Panc1 (cell line): Measurements from ENCODE around the gene S1PR1. TPM values are rescaled to one million over a fixed set of nuclear protein-coding genes. Genes with fewer than 3 reads are reported as not detected.

Experiments
- ATAC-seq: fragments of 200-7000 bp; cut with Tn5 transposase; 2 replicates; pipeline ENCODE4 v1.9.1; 2020; ENCODE audit warnings: mild to moderate bottlenecking, moderate library complexity
- Bru-seq: library from RNA; stranded (reverse); fragments of 400-500 nt; gene quantifications from one replicate; lab custom pipeline; 2021; lab: Mats Ljungman, UMichigan
- BruChase-seq, 2 experiments: library from RNA; stranded (reverse); fragments of 400-500 nt; gene quantifications; one replicate each; lab custom pipeline; 2021; lab: Mats Ljungman, UMichigan
- BruUV-seq: library from RNA; stranded (reverse); fragments of 400-500 nt; replicated peaks from 2 replicates; lab custom pipeline; 2021; lab: Mats Ljungman, UMichigan
- CTCF ChIA-PET: fragments of 300-600 bp; sonication (Branson Sonifier 250); formaldehyde crosslinking; loops from one replicate; lab custom pipeline; 2022; ENCODE audit warnings: antibody characterized with exemption; lab: Charles Lee
- POLR2A ChIA-PET: fragments of 300-600 bp; sonication (Branson Sonifier 250); formaldehyde crosslinking; loops from one replicate; lab custom pipeline; 2022; ENCODE audit warnings: antibody characterized with exemption; lab: Charles Lee
- DNase-seq: peaks from one replicate; pipeline ENCODE4 v3.0.0-alpha.2; 2010; ENCODE audit warnings: low read depth, low spot score
- H3K27ac ChIP-seq: 2 replicates; pipeline ENCODE4 v1.5.1; 2011; ENCODE audit warnings: mild to moderate bottlenecking, low read length, inconsistent platforms
- H3K27me3 ChIP-seq: fragments of 200-500 bp; sonication (Bioruptor generic); 2 replicates; pipeline ENCODE4 v1.6.0; 2014; ENCODE audit warnings: low read length, inconsistent platforms; ENCODE audit not compliant: control insufficient read depth, insufficient read depth
- H3K36me3 ChIP-seq: fragments of 200-500 bp; sonication (Bioruptor generic); 2 replicates; pipeline ENCODE4 v1.5.1; 2014; ENCODE audit warnings: inconsistent platforms, mild to moderate bottlenecking, low read length, moderate library complexity; ENCODE audit not compliant: control insufficient read depth, insufficient read depth
- H3K4me1 ChIP-seq: 2 replicates; pipeline ENCODE4 v1.5.1; 2011; ENCODE audit warnings: inconsistent platforms, mild to moderate bottlenecking, low read length, moderate library complexity; ENCODE audit not compliant: control insufficient read depth, insufficient read depth
- H3K4me3 ChIP-seq, 2 experiments: 2 replicates each; pipeline ENCODE4 v1.5.1; 2011 to 2012; ENCODE audit warnings: low read depth in 2 of 2, low read length in 2 of 2, mild to moderate bottlenecking in 2 of 2, inconsistent platforms in 1 of 2, moderate library complexity in 1 of 2
- H3K9me3 ChIP-seq: fragments of 200-500 bp; sonication (Bioruptor generic); 2 replicates; pipeline ENCODE4 v1.5.1; 2014; ENCODE audit warnings: low read depth, mild to moderate bottlenecking, inconsistent platforms, low read length, moderate library complexity; ENCODE audit not compliant: control insufficient read depth, insufficient read depth
- CTCF ChIP-seq: fragments of 450-650 bp; IDR thresholded peaks from 2 replicates; pipeline ENCODE4 v1.5.1; 2017; ENCODE audit warnings: mild to moderate bottlenecking
- POLR2AphosphoS5 ChIP-seq: IDR thresholded peaks from 2 replicates; pipeline ENCODE4 v1.6.1; 2012; ENCODE audit warnings: mild to moderate bottlenecking, low read depth, low read length, moderate library complexity
- REST ChIP-seq, 2 experiments: IDR thresholded peaks; 2 replicates each; pipeline ENCODE4 v1.6.1; 2011 to 2012; ENCODE audit warnings: low read depth in 2 of 2, control low read depth in 1 of 2, low read length in 1 of 2, mild to moderate bottlenecking in 1 of 2, moderate library complexity in 1 of 2; ENCODE audit not compliant: insufficient read depth in 1 of 2
- SIN3A ChIP-seq: IDR thresholded peaks from 2 replicates; pipeline ENCODE4 v1.6.1; 2012; ENCODE audit warnings: low read depth, mild to moderate bottlenecking, low read length, moderate library complexity, borderline replicate concordance; ENCODE audit not compliant: insufficient read depth
- TCF7L2 ChIP-seq: IDR thresholded peaks from 2 replicates; pipeline ENCODE4 v1.6.1; 2011; ENCODE audit warnings: mild to moderate bottlenecking, low read depth, low read length, inconsistent platforms
- in situ Hi-C: cut with HindIII; loops from 2 replicates; pipeline ENCODE4 v1.10.0; 2016; ENCODE audit warnings: low sequenced_read_pairs, low pct_unique_long_range_greater_than_20kb
- intact Hi-C: fragments of 100-400 bp; cut with micrococcal nuclease; formaldehyde crosslinking; loops from one replicate; pipeline ENCODE4 v1.10.0; 2022; ENCODE audit not compliant: unreplicated experiment
- long read RNA-seq: library from polyadenylated mRNA; unstranded; transcript quantifications from one replicate; pipeline ENCODE4 v2.0.0, GENCODE V29; 2021; ENCODE audit not compliant: unreplicated experiment
- polyA plus RNA-seq: library from polyadenylated mRNA; unstranded; fragments of >200 nt; gene quantifications from one replicate; pipeline ENCODE4 v1.2.1, GENCODE V29; 2012; ENCODE audit warnings: missing spikeins; ENCODE audit not compliant: insufficient read length
- total RNA-seq: library from RNA; stranded (reverse); gene quantifications from one replicate; pipeline ENCODE4 v1.2.1, GENCODE V29; 2021; ENCODE audit not compliant: unreplicated experiment

Gene S1PR1
- 0.41 TPM for total RNA-seq
- not detected for polyA plus RNA-seq
- Bru-seq, nascent RNA, result percentile 19 among the genes with signal in this experiment
- percentile 12 among the genes with signal in this experiment for BruChase-seq, experiment 1, labeled RNA remaining after a 2-hour chase
- BruChase-seq, experiment 2, labeled RNA remaining after a 6-hour chase, result percentile 29 among the genes with signal in this experiment
- long read RNA-seq, result 0 reads

GRCh38 chr1:101236516-101237228 is at the start of gene S1PR1:
S1PR1 (plus strand) TSS chr1:101237019; CDS start chr1:101238985, 1,966 bp downstream.
- no peaks in the 10 kb centered on the region for H3K9me3 ChIP-seq
- ATAC-seq (0 out of 2 replicates have a peak, but pooled peaks have one; percentile 11), DNase-seq (no peak)
- ChIA-PET POLR2A (no interaction called here), CTCF (no interaction called here)
- in situ Hi-C loops (no loop called here), intact Hi-C loops (no loop called here)
- no peaks in the 10 kb centered on the region for H3K4me1 ChIP-seq
- no peaks in the 10 kb centered on the region for H3K36me3 ChIP-seq
- peak within 1 kb of the TSS; percentile 45 to 62 for H3K4me3 ChIP-seq
- H3K27ac ChIP-seq, result no peak within 1 kb of the TSS
- BruUV-seq, result no TSS peak
- TF ChIP-seq REST (IDR thresholded peaks at IDR 0.05; ENCODE audit: insufficient read depth in 1 of 2, low read depth in 2 of 2, low read length in 1 of 2) (no peak), TCF7L2 (no peak), POLR2AphosphoS5 (no peak), SIN3A (no peak), CTCF (no peak)
- peaks cover 5% of the 10 kb centered on the region for H3K27me3 ChIP-seq

GRCh38 chr1:101187297-101187696 is 49.5 kb upstream of the S1PR1 start:
- Histone ChIP-seq H3K4me1 (no peaks in the 10 kb centered on the region), H3K36me3 (no peaks in the 10 kb centered on the region), H3K27me3 (no peaks in the 10 kb centered on the region; the same call in 1 of the 2 replicates), H3K4me3 (no peak overlapping the region), H3K9me3 (no peaks in the 10 kb centered on the region), H3K27ac (no peak overlapping the region)
- CTCF ChIA-PET, result no interaction called here
- POLR2A ChIA-PET, result no interaction called here
- ATAC-seq (no peak), DNase-seq (no peak)
- no TSS peak for BruUV-seq
- intact Hi-C loops (no loop called here), in situ Hi-C loops (no loop called here)
- no peak for TF ChIP-seq CTCF
- TF ChIP-seq REST (IDR thresholded peaks at IDR 0.05; ENCODE audit: insufficient read depth in 1 of 2, low read depth in 2 of 2, low read length in 1 of 2), result no peak
- no peak for TF ChIP-seq TCF7L2
- TF ChIP-seq POLR2AphosphoS5, result no peak
- TF ChIP-seq SIN3A, result no peak
